Uterine smooth muscle cell (primary cell): Measurements from ENCODE around the gene CDC5L. TPM values are rescaled to one million over a fixed set of nuclear protein-coding genes. Genes with fewer than 3 reads are reported as not detected.

Source experiments
- total RNA-seq: library from RNA; depleted of rRNA; stranded (reverse); fragments of >200 nt; gene quantifications from 2 replicates; pipeline ENCODE4 v1.2.3, GENCODE V29; 2014

CDC5L gene
- 25.7 and 32.3 TPM in 2 replicates for total RNA-seq

GRCh38 chr6:44387346-44388134 is at the start of gene CDC5L:
Gene CDC5L (plus strand): TSS chr6:44387706. CDS start chr6:44387824, 118 bp downstream.

GRCh38 chr6:44342489-44342888 is 45.0 kb upstream of the CDC5L start, which contains the start of gene SPATS1:
Gene SPATS1 (plus strand): TSS chr6:44342650. CDS start chr6:44343096, 446 bp downstream.

Other genes starting within 250 kb of the CDC5L start
- gene CAPN11, start 228.9 kb upstream of the CDC5L start, total RNA-seq, result not detected in 2 replicates
- not detected in 2 replicates for gene MYMX, start 170.8 kb upstream of the CDC5L start, total RNA-seq
- 11.4 and 15.1 TPM in 2 replicates for gene SLC29A1, start 164.1 kb upstream of the CDC5L start, total RNA-seq
- gene HSP90AB1, start 140.6 kb upstream of the CDC5L start, total RNA-seq, result 642 and 947 TPM in 2 replicates
- gene SLC35B2, start 130.2 kb upstream of the CDC5L start, total RNA-seq, result 94.2 and 107 TPM in 2 replicates
- 5.2 and 7.5 TPM in 2 replicates for gene NFKBIE, start 122.2 kb upstream of the CDC5L start, total RNA-seq
- gene TMEM151B, start 117.3 kb upstream of the CDC5L start, total RNA-seq, result under 0.01 TPM in 1 of 2 replicates, not detected in the other
- 25.7 and 31.5 TPM in 2 replicates for gene AARS2, start 74.4 kb upstream of the CDC5L start, total RNA-seq
- not detected in 2 replicates for gene SPATS1, start 45.1 kb upstream of the CDC5L start, total RNA-seq